Thyroid gland (tissue), 4 donors: ENCODE measurements around the gene TRMT1. TPM values are rescaled to one million over a fixed set of nuclear protein-coding genes. Genes with fewer than 3 reads are reported as not detected.
A peak's percentile ranks its signal among the peaks of the same experiment; 100 is the strongest.

Experiments used
- DNase-seq, 2 donors: peaks; one replicate each; pipeline ENCODE4 v3.0.0-alpha.2; 2019
- H3K27ac ChIP-seq, 3 donors: fragments of 200-600 bp; sonication (generic); 1 replicate in 2 of 3; 2 replicates in 1 of 3; pipeline ENCODE4 v1.5.1; 2016 to 2019; ENCODE audit warnings: mild to moderate bottlenecking in 1 of 3, moderate library complexity in 1 of 3
- H3K27me3 ChIP-seq: fragments of 200-600 bp; sonication (generic); one replicate; pipeline ENCODE4 v1.5.1; 2019
- H3K36me3 ChIP-seq, 2 donors: fragments of 200-600 bp; sonication (generic); one replicate each; pipeline ENCODE4 v1.5.1; 2016 to 2019
- H3K4me1 ChIP-seq, 2 donors: fragments of 200-600 bp; sonication (generic); one replicate each; pipeline ENCODE4 v1.5.1; 2017 to 2019
- H3K4me3 ChIP-seq, 3 donors: fragments of 200-600 bp; sonication (generic); replicated peaks in 1 of 3; 1 replicate in 2 of 3; 2 replicates in 1 of 3; pipeline ENCODE4 v1.5.1; 2016; ENCODE audit warnings: mild to moderate bottlenecking in 1 of 3
- H3K9me3 ChIP-seq: fragments of 200-600 bp; sonication (generic); one replicate; pipeline ENCODE4 v1.5.1; 2017
- POLR2A ChIP-seq, 2 donors: fragments of 450-650 bp; IDR thresholded peaks; one replicate each; pipeline ENCODE4 v1.6.1; 2017; ENCODE audit warnings: antibody characterized with exemption in 2 of 2, mild to moderate bottlenecking in 2 of 2, moderate library complexity in 1 of 2
- WGBS, 2 donors: methylation state at CpG; one replicate each; pipeline ENCODE4 v1.1.5; 2017; 5-methylcytosine and 5-hydroxymethylcytosine counted together
- intact Hi-C: fragments of 100-400 bp; cut with DNase I; formaldehyde crosslinking; loops from one replicate; pipeline ENCODE4 v1.15.1; 2023
- total RNA-seq, 4 donors: library from RNA; depleted of rRNA; stranded (reverse); fragments of >200 nt; gene quantifications; one replicate each; pipeline ENCODE4 v1.2.3, GENCODE V29; 2016
- TF ChIP-seq, protein P1 (sequence below), 6 experiments: fragments of 200-600 bp in 3 of 6; fragments of 450-650 bp in 3 of 6; sonication (generic) in 3 of 6; IDR thresholded peaks; one replicate each; pipeline ENCODE4 v1.5.1; 2016 to 2019; ENCODE audit warnings: antibody characterized with exemption in 6 of 6, mild to moderate bottlenecking in 2 of 6, inconsistent platforms in 1 of 6, moderate library complexity in 1 of 6

Gene TRMT1
- total RNA-seq, 4 donors from 2014 or later: 23.9 to 31.3 (median 29.1) TPM

DNA sequence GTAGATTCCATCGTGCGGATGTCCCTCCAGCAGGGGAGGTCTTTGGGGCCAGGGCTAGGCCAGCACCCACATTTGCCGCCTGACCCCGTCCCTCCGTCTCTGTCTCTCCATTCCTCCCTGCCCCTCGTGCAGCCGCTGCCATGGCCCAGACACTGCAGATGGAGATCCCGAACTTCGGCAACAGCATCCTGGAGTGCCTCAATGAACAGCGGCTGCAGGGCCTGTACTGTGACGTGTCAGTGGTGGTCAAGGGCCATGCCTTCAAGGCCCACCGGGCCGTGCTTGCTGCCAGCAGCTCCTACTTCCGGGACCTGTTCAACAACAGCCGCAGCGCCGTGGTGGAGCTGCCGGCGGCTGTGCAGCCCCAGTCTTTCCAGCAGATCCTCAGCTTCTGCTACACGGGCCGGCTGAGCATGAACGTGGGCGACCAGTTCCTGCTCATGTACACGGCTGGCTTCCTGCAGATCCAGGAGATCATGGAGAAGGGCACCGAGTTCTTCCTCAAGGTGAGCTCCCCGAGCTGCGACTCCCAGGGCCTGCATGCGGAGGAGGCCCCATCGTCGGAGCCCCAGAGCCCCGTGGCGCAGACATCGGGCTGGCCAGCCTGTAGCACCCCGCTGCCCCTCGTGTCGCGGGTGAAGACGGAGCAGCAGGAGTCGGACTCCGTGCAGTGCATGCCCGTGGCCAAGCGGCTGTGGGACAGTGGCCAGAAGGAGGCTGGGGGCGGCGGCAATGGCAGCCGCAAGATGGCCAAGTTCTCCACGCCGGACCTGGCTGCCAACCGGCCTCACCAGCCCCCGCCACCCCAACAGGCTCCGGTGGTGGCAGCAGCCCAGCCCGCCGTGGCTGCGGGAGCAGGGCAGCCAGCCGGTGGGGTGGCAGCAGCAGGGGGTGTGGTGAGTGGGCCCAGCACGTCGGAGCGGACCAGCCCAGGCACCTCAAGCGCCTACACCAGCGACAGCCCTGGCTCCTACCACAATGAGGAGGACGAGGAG, 18.8 kb upstream of the TRMT1 start:
- Histone ChIP-seq H3K9me3 (no peaks in the 10 kb centered on the region), H3K4me3 (no peak overlapping the region), H3K27ac (peak overlapping the region; percentile 30 to 66 (median 51)), H3K4me1 (peaks cover 8 to 22% of the 10 kb centered on the region in 2 donors), H3K36me3 (peaks cover 27 to 33% of the 10 kb centered on the region in 2 donors), H3K27me3 (no peaks in the 10 kb centered on the region)
- 94 to 95% methylated on average over 17 to 32 of the region's 60 CpGs for WGBS, 2 donors
- intact Hi-C loops: no loop called here
- peak; percentile 18 to 28 for DNase-seq
- TF ChIP-seq POLR2A (IDR thresholded peaks at IDR 0.05): no peak
- TF ChIP-seq, protein P1, sequence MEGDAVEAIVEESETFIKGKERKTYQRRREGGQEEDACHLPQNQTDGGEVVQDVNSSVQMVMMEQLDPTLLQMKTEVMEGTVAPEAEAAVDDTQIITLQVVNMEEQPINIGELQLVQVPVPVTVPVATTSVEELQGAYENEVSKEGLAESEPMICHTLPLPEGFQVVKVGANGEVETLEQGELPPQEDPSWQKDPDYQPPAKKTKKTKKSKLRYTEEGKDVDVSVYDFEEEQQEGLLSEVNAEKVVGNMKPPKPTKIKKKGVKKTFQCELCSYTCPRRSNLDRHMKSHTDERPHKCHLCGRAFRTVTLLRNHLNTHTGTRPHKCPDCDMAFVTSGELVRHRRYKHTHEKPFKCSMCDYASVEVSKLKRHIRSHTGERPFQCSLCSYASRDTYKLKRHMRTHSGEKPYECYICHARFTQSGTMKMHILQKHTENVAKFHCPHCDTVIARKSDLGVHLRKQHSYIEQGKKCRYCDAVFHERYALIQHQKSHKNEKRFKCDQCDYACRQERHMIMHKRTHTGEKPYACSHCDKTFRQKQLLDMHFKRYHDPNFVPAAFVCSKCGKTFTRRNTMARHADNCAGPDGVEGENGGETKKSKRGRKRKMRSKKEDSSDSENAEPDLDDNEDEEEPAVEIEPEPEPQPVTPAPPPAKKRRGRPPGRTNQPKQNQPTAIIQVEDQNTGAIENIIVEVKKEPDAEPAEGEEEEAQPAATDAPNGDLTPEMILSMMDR (IDR thresholded peaks at IDR 0.05): no peak

DNA sequence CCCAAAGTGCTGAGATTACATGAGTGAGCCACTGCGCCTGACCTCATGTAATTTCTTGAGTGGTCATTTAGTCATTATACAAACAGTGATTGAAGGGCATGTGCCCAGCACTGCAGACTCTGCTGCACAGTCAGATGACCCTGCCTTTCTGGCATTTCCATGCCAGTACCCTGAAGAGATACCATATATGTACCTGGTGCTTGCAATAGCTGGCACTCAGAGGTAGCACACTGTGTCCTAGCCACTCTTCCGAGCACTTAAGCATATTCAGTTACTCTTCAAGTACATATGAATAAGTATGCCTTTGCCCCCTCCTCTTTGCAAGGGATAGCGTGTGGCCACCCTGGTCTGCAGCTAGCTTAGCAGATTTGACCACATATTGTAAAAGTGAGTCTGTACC, 18.1 kb upstream of the TRMT1 start:
- peak; percentile 82 to 87 for DNase-seq
- Histone ChIP-seq H3K27ac (peak overlapping the region; percentile 66 to 78 (median 68)), H3K4me3 (no peak overlapping the region), H3K9me3 (no peaks in the 10 kb centered on the region), H3K4me1 (peaks cover 8 to 22% of the 10 kb centered on the region in 2 donors), H3K36me3 (peaks cover 27 to 33% of the 10 kb centered on the region in 2 donors), H3K27me3 (no peaks in the 10 kb centered on the region)
- intact Hi-C loops: no loop called here
- TF ChIP-seq, protein P1 (IDR thresholded peaks at IDR 0.05): no peak
- peak in 1 of 2 donors; percentile 33 for TF ChIP-seq POLR2A (IDR thresholded peaks at IDR 0.05)
- 58 to 64% methylated on average over 3 of the region's 3 CpGs for WGBS, 2 donors

DNA sequence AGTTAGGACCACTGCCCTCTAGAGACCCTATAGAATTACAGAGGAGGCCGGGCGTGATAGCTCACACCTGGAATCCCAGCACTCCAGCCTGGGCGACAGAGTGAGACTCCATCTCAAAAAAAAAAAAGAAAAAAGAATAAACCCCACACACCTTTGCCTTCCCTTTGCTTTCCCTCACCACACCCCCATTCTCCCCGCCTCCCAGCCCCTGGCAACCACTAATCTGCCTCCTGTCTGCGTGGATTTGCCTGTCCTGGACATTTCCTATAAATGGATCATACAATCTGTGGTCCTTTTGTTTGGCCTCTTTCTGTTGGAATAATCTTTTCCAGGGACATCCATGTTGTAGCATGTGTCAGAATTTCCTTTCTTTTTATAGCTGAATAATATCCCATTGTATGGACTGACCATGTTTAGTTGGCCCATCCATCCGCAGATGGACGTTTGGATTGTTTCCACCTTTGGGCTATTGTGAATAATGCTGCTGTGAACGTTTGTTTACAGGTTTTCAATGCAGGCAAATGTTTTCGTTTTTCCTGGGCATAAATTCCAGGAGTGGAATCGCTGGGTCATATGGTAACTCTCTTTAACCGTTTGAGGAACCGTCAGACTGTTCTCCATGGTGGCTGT, 16.8 kb upstream of the TRMT1 start:
- no peak overlapping the region for H3K4me3 ChIP-seq
- no peak for TF ChIP-seq POLR2A (IDR thresholded peaks at IDR 0.05)
- TF ChIP-seq, protein P1 (IDR thresholded peaks at IDR 0.05): no peak
- 83 to 84% methylated on average over 12 of the region's 12 CpGs for WGBS, 2 donors
- H3K36me3 ChIP-seq: peaks cover 22 to 29% of the 10 kb centered on the region in 2 donors
- intact Hi-C loops: no loop called here
- peaks cover 8 to 22% of the 10 kb centered on the region in 2 donors for H3K4me1 ChIP-seq
- no peak for DNase-seq
- H3K9me3 ChIP-seq: no peaks in the 10 kb centered on the region
- no peaks in the 10 kb centered on the region for H3K27me3 ChIP-seq
- H3K27ac ChIP-seq: peak overlapping the region in 2 of 3 donors; percentile 68 to 78

DNA sequence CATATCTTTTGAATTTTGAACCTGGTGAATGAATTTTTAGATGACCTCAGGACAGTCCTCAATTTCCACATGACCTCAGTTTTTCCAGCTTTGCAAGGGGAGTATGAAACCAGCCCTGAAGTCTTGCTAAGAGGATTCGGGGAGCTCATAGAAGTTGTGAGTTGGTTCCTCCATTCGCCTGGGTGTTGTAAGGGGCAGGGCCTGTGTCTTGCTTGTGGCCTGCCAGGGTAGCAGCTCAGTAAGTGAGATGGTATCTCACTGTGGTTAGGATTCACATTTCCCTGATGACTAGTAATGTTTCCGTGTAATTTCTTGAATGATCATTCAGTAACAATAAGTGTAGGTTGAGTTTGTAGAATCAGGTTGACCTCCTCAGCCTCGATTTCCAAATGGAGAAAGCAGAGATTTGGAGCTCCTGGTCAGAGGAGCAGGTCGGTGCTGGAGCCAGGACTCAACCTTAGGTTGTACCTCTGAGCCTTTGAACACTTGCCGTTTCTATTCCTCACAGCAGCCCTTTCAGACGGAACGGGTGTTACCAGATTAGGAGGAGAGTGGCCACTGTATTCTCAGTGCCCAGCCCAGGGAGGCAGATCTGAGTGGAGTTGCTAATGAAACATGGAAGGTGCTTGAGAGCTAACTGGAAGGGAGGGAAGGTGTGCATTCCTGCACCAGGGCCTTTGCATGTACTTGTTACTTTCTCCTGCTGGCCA, 16.1 kb upstream of the TRMT1 start:
- no peak overlapping the region for H3K4me3 ChIP-seq
- TF ChIP-seq, protein P1 (IDR thresholded peaks at IDR 0.05): no peak
- TF ChIP-seq POLR2A (IDR thresholded peaks at IDR 0.05): no peak
- DNase-seq: peak; percentile 20 to 23
- 75 to 82% methylated on average over 8 of the region's 8 CpGs for WGBS, 2 donors
- H3K4me1 ChIP-seq: peaks cover 8 to 22% of the 10 kb centered on the region in 2 donors
- no peaks in the 10 kb centered on the region for H3K9me3 ChIP-seq
- peak overlapping the region in 1 of 3 donors; percentile 78 for H3K27ac ChIP-seq
- peaks cover 16 to 21% of the 10 kb centered on the region in 2 donors for H3K36me3 ChIP-seq
- intact Hi-C loops: no loop called here
- H3K27me3 ChIP-seq: no peaks in the 10 kb centered on the region
